ENCODE measurements around the gene DYRK2.

The DYRK2 gene

DNA sequence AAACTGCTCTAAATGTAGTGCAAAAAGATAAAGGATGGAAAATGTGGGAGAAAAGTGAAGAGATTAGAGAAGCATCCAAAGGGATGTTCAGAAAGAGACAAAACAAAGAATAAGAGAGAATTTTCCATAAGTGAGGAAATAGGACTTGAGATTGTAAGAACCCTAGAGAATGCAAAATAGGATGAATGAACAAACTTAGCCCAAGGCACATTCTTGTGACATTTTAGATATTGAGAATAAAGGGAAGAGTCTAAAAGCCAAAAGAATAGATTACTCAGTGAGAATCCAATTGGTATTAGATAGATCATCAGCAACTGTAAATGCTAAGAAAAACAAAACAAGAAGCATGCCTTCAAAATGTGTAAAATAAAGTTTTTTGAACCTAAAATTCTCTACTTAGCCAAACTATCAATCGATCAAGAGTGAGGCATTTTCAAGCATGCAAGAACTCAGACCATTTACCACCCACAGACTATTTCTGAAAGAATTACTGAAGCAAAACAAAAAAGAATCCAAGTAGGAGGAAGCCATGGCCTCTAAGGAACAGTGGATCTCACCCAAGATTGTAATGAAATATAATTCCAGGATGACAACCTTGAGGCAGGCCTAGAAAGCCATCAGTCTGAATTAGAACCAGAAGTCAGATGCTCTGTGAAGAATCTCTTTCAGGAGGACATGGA is 33.5 kb downstream of the DYRK2 start:
- H3K4me3 ChIP-seq (ENCODE audit: control insufficient read depth, low read depth, low read length): no peak overlapping the region
- TF ChIP-seq, protein P1, sequence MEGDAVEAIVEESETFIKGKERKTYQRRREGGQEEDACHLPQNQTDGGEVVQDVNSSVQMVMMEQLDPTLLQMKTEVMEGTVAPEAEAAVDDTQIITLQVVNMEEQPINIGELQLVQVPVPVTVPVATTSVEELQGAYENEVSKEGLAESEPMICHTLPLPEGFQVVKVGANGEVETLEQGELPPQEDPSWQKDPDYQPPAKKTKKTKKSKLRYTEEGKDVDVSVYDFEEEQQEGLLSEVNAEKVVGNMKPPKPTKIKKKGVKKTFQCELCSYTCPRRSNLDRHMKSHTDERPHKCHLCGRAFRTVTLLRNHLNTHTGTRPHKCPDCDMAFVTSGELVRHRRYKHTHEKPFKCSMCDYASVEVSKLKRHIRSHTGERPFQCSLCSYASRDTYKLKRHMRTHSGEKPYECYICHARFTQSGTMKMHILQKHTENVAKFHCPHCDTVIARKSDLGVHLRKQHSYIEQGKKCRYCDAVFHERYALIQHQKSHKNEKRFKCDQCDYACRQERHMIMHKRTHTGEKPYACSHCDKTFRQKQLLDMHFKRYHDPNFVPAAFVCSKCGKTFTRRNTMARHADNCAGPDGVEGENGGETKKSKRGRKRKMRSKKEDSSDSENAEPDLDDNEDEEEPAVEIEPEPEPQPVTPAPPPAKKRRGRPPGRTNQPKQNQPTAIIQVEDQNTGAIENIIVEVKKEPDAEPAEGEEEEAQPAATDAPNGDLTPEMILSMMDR (IDR thresholded peaks at IDR 0.05; ENCODE audit: control insufficient read depth, insufficient read depth, low read depth, low read length, missing control alignments): no peak
- DNase-seq (ENCODE audit: low read depth): no peak

DNA sequence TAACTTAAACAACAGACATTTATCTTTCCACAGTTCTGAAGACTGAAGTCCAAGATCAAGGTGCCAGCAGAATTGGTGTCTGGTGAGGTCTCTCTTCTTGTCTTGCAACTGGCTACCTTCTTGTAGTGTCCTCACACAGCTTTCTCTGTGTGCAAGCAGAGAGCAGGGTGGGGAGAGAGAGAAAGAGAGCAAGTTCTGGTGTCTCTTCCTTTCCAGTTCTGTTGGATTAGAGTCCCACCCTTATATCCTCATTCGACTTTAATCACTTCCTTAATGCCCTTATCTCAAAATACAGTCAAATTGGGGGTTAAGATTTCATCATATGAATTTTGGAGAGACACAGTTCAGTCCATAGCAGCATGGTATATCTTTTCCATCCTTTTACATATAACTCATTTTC is 40.8 kb downstream of the DYRK2 start:
- no peak overlapping the region for H3K4me3 ChIP-seq (ENCODE audit: control insufficient read depth, low read depth, low read length)
- TF ChIP-seq, protein P1 (IDR thresholded peaks at IDR 0.05; ENCODE audit: control insufficient read depth, insufficient read depth, low read depth, low read length, missing control alignments): no peak
- no peak for DNase-seq (ENCODE audit: low read depth)

DNA sequence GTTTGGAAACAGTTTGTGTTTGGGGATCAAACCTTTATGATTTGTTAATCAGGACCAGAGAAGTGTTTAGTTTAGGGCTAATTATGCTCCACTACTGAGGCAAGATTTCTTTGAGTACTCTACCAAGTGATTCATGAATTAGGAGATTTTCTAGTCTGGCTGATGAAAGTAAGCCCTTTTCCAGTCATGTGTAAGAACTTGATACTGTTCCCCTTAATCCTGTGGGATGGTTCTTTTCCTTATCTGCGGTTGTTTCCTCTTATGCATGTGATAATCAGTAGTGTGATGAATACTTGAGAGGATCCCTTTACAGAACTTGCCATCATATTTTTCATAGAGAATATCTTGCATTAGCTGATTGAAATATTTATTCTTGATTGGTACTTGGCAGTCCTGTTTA is 42.1 kb downstream of the DYRK2 start:
- DNase-seq (ENCODE audit: low read depth): no peak
- TF ChIP-seq, protein P1 (IDR thresholded peaks at IDR 0.05; ENCODE audit: control insufficient read depth, insufficient read depth, low read depth, low read length, missing control alignments): no peak
- H3K4me3 ChIP-seq (ENCODE audit: control insufficient read depth, low read depth, low read length): no peak overlapping the region

DNA sequence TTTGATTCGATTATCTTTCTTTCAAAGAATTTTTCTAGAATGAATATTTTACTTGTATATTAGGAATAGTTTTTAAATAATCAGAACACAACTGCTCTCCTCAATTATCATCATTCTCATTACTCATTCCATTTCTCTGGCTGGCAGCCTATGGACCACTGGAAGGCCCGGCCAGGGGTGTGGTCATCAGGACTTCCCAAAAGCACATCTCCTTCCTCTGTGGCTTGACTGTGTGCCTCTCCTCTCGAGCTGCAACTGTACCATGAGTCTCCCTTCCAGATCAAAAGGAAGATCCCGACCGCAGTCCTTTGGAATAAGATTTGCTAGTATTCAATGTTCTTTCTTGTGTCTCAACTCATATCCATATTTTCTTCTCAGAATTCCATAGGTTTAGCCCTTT is 42.7 kb downstream of the DYRK2 start:
- no peak for DNase-seq (ENCODE audit: low read depth)
- no peak overlapping the region for H3K4me3 ChIP-seq (ENCODE audit: control insufficient read depth, low read depth, low read length)
- TF ChIP-seq, protein P1 (IDR thresholded peaks at IDR 0.05; ENCODE audit: control insufficient read depth, insufficient read depth, low read depth, low read length, missing control alignments): no peak

DNA sequence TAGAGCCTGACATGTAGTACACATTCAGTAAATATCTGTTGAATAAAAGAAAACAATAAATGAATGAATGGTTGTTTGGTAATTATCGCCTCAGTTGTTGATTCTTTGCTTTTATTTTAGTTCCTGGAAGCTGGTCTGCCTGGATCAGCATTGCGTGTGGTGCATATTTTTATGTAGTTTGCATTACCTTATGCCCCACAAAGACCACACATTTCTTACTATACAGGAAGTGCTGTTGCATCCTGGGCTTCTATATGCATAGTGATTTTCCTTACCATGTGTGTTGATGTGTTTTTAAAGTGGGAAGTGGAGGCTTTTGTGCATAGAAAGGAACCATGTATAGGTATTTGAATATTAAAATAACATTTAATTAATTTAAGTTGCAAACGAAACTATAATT is 43.6 kb downstream of the DYRK2 start:
- DNase-seq (ENCODE audit: low read depth): no peak
- TF ChIP-seq, protein P1 (IDR thresholded peaks at IDR 0.05; ENCODE audit: control insufficient read depth, insufficient read depth, low read depth, low read length, missing control alignments): no peak
- H3K4me3 ChIP-seq (ENCODE audit: control insufficient read depth, low read depth, low read length): no peak overlapping the region

DNA sequence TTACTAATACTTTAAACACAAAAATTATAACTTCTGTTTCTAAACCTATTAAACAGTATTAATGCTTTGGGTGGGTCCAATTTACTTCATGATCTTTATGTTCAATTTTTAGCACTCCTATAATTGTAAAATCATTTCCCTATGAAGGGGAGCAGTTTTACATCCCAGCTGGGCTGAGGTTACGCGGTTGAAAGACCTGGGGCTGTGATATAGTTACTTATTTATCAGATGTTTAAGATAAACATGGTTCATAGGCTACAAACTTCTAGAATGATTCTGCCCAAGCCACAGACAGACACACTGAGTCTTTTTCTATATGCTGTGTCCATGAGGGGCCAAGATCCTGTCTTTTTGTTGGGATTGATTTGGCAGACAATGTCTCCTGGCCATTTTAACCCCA is 44.4 kb downstream of the DYRK2 start:
- no peak overlapping the region for H3K4me3 ChIP-seq (ENCODE audit: control insufficient read depth, low read depth, low read length)
- DNase-seq (ENCODE audit: low read depth): no peak

More for the DNA sequence above, 44.4 kb downstream of the DYRK2 start:
- TF ChIP-seq, protein P1 (IDR thresholded peaks at IDR 0.05; ENCODE audit: control insufficient read depth, insufficient read depth, low read depth, low read length, missing control alignments): no peak

All from AG09309 (cell line).